WTC11 (cell line): ENCODE measurements around the gene POC1A. TPM values are rescaled to one million over a fixed set of nuclear protein-coding genes. Genes with fewer than 3 reads are reported as not detected.

Source experiments
- ATAC-seq: fragments of 200-7000 bp; cut with Tn5 transposase; 2 replicates; pipeline ENCODE4 v1.10.0; 2021; ENCODE audit warnings: mild to moderate bottlenecking, moderate library complexity
- CTCF ChIA-PET: fragments of 300-600 bp; sonication (Branson Sonifier 250); formaldehyde crosslinking; loops from one replicate; lab custom pipeline; 2021; ENCODE audit warnings: antibody characterized with exemption; lab: Charles Lee
- POLR2A ChIA-PET: fragments of 350-600 bp; sonication (Branson Sonifier 250); formaldehyde crosslinking; loops from one replicate; lab custom pipeline; 2021; ENCODE audit warnings: antibody characterized with exemption; lab: Charles Lee
- DNase-seq: peaks from one replicate; pipeline ENCODE4 v3.0.0; 2021; ENCODE audit warnings: low spot score
- H3K27ac Mint-ChIP-seq: 2 replicates; pipeline ENCODE4 v1.8.0; 2021; ENCODE audit warnings: mixed read lengths
- H3K27me3 Mint-ChIP-seq: 2 replicates; pipeline ENCODE4 v1.8.0; 2021; ENCODE audit warnings: low read depth, mild to moderate bottlenecking, moderate library complexity, mixed read lengths
- H3K36me3 Mint-ChIP-seq: 2 replicates; pipeline ENCODE4 v1.8.0; 2021; ENCODE audit warnings: mixed read lengths
- H3K4me1 Mint-ChIP-seq: 2 replicates; pipeline ENCODE4 v1.8.0; 2022; ENCODE audit warnings: mixed read lengths
- H3K4me3 Mint-ChIP-seq: 2 replicates; pipeline ENCODE4 v1.8.0; 2021; ENCODE audit warnings: mild to moderate bottlenecking, moderate library complexity, mixed read lengths
- H3K9me3 Mint-ChIP-seq: 2 replicates; pipeline ENCODE4 v1.8.0; 2021; ENCODE audit warnings: mixed read lengths
- ATF2 ChIP-seq: sonication (generic); formaldehyde crosslinking; IDR thresholded peaks from 2 replicates; pipeline ENCODE4 v1.8.1; 2022; ENCODE audit warnings: low read depth, missing genetic modification reagents, borderline replicate concordance
- ATF3 ChIP-seq: sonication (generic); formaldehyde crosslinking; conservative IDR thresholded peaks from 2 replicates; pipeline ENCODE4 v1.8.1; 2022; ENCODE audit warnings: mild to moderate bottlenecking, missing genetic modification reagents
- ATF6 ChIP-seq: sonication (generic); formaldehyde crosslinking; IDR thresholded peaks from 2 replicates; pipeline ENCODE4 v1.8.1; 2023; ENCODE audit warnings: mild to moderate bottlenecking, missing genetic modification reagents
- CREM ChIP-seq: sonication (generic); formaldehyde crosslinking; IDR thresholded peaks from 2 replicates; pipeline ENCODE4 v1.8.1; 2022; ENCODE audit warnings: mild to moderate bottlenecking, missing genetic modification reagents, moderate library complexity
- E2F1 ChIP-seq: sonication (generic); formaldehyde crosslinking; IDR thresholded peaks from 2 replicates; pipeline ENCODE4 v1.8.0; 2022; ENCODE audit warnings: mild to moderate bottlenecking, missing genetic modification reagents
- ESRRA ChIP-seq: sonication (generic); formaldehyde crosslinking; IDR thresholded peaks from 2 replicates; pipeline ENCODE4 v1.8.1; 2022; ENCODE audit warnings: mild to moderate bottlenecking, missing genetic modification reagents, borderline replicate concordance
- FOXK1 ChIP-seq: sonication (generic); formaldehyde crosslinking; IDR thresholded peaks from 2 replicates; pipeline ENCODE4 v1.8.0; 2022; ENCODE audit warnings: mild to moderate bottlenecking, moderate library complexity, missing genetic modification reagents
- FOXP1 ChIP-seq: sonication (generic); formaldehyde crosslinking; IDR thresholded peaks from 2 replicates; pipeline ENCODE4 v1.8.0; 2022; ENCODE audit warnings: missing genetic modification reagents, mild to moderate bottlenecking, moderate library complexity, borderline replicate concordance
- MXD4 ChIP-seq: fragments of 250-450 bp; sonication (Bioruptor Pico); IDR thresholded peaks from 2 replicates; pipeline ENCODE4 v1.8.0; 2021; ENCODE audit warnings: mild to moderate bottlenecking, moderate library complexity, borderline replicate concordance
- MYBL2 ChIP-seq: sonication (generic); formaldehyde crosslinking; IDR thresholded peaks from 2 replicates; pipeline ENCODE4 v1.8.1; 2023; ENCODE audit warnings: mild to moderate bottlenecking, moderate library complexity, missing genetic modification reagents
- NFATC4 ChIP-seq: fragments of 250-450 bp; sonication (Bioruptor Pico); IDR thresholded peaks from 2 replicates; pipeline ENCODE4 v1.9.0; 2021; ENCODE audit warnings: mild to moderate bottlenecking
- RORB ChIP-seq: fragments of 250-450 bp; sonication (Bioruptor Pico); IDR thresholded peaks from 2 replicates; pipeline ENCODE4 v1.9.0; 2021; ENCODE audit warnings: mild to moderate bottlenecking
- SMAD4 ChIP-seq: sonication (generic); formaldehyde crosslinking; IDR thresholded peaks from 2 replicates; pipeline ENCODE4 v1.8.0; 2022; ENCODE audit warnings: mild to moderate bottlenecking, missing genetic modification reagents
- STAT6 ChIP-seq: sonication (generic); formaldehyde crosslinking; conservative IDR thresholded peaks from 2 replicates; pipeline ENCODE4 v1.8.1; 2023; ENCODE audit warnings: mild to moderate bottlenecking, low read depth, missing genetic modification reagents, moderate library complexity
- TEAD4 ChIP-seq: sonication (generic); formaldehyde crosslinking; IDR thresholded peaks from 2 replicates; pipeline ENCODE4 v1.8.0; 2022; ENCODE audit warnings: mild to moderate bottlenecking, missing genetic modification reagents
- USF1 ChIP-seq: sonication (generic); formaldehyde crosslinking; IDR thresholded peaks from 2 replicates; pipeline ENCODE4 v1.8.0; 2022; ENCODE audit warnings: mild to moderate bottlenecking, missing genetic modification reagents
- ZNF219 ChIP-seq: sonication (generic); formaldehyde crosslinking; IDR thresholded peaks from 2 replicates; pipeline ENCODE4 v1.8.0; 2023; ENCODE audit warnings: missing genetic modification reagents, mild to moderate bottlenecking, borderline replicate concordance
- total RNA-seq: library from RNA; stranded (reverse); gene quantifications from 3 replicates; pipeline ENCODE4 v1.2.3, GENCODE V29; 2021
- TF ChIP-seq, protein P1 (sequence below): fragments of 250-450 bp; sonication (Bioruptor Pico); IDR thresholded peaks from 2 replicates; pipeline ENCODE4 v2.1.2; 2022; ENCODE audit warnings: mild to moderate bottlenecking, moderate library complexity
- TF ChIP-seq, protein P2 (sequence below): sonication (generic); formaldehyde crosslinking; IDR thresholded peaks from 2 replicates; pipeline ENCODE4 v1.8.1; 2022; ENCODE audit warnings: mild to moderate bottlenecking, missing genetic modification reagents, moderate library complexity, borderline replicate concordance

POC1A gene
- total RNA-seq, 1 experiment from 2014 or later: 31.3 TPM

DNA sequence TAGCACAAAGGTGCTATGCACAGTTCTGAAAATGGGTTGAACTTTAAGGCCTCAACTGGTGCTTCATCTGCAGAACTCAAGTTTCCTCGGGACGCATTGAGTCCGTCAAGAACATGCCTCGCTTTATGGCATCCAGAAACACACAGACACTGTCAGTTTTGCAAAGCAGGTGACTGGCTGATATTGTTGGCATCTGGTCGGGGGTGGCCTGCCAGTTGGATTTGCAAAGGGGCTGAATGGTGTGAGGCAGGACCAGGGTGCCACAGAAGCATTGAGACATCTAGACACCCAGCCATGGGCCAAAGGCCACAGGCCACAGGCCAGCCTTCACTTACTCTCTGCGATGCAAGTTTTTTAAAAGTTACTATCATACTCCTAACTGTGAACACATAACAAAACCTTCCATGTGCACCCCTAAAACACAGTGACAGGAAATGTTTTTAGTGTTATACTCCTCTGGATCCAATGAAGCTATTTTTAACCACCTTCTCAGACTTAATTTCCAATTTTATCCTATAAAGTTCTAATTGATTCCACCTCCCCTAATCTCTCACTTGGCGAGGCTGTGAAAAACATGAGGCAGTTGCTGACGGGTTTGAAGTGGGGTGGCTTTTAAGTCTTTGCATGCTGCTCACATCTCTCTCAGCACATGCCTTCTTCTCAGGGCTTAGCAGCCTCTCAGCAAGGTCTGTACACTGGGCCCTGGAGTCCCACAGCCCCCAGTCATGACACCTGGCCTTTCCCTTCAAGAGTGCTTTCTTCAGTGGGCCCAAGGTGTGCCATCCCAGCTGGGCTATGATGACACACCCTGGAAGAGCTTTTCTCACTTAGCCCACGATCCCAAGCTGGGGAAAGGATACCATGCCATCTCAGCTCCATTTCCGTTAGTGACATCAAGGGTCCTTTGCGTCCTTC is 59.4 kb downstream of the POC1A start:
- ChIA-PET CTCF (interaction anchor here (0.6 to 2.1 kb wide), 3 partner anchors 16 to 91 kb away, joined by 3 to 4 read pairs (median 4); no protein-coding TSS in a partner anchor), POLR2A (no interaction called here)
- TF ChIP-seq ESRRA (CRISPR knock-in tag): no peak
- TF ChIP-seq MXD4: no peak
- TF ChIP-seq RORB: no peak
- TF ChIP-seq ATF2 (CRISPR knock-in tag): no peak
- TF ChIP-seq E2F1 (CRISPR knock-in tag): no peak
- TF ChIP-seq MYBL2: no peak
- TF ChIP-seq SMAD4: no peak
- no peak for TF ChIP-seq NFATC4 (CRISPR knock-in tag)
- TF ChIP-seq, protein P1, sequence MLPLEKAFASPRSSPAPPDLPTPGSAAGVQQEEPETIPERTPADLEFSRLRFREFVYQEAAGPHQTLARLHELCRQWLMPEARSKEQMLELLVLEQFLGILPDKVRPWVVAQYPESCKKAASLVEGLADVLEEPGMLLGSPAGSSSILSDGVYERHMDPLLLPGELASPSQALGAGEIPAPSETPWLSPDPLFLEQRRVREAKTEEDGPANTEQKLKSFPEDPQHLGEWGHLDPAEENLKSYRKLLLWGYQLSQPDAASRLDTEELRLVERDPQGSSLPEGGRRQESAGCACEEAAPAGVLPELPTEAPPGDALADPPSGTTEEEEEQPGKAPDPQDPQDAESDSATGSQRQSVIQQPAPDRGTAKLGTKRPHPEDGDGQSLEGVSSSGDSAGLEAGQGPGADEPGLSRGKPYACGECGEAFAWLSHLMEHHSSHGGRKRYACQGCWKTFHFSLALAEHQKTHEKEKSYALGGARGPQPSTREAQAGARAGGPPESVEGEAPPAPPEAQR (CRISPR knock-in tag): no peak
- TF ChIP-seq ATF6: no peak
- Mint-ChIP-seq H3K27ac (no peak overlapping the region; the same call in 1 of the 2 replicates), H3K9me3 (no peaks in the 10 kb centered on the region), H3K4me1 (no peaks in the 10 kb centered on the region), H3K36me3 (peaks cover 14% of the 10 kb centered on the region; the same call in 1 of the 2 replicates), H3K4me3 (no peak overlapping the region), H3K27me3 (no peaks in the 10 kb centered on the region)
- no peak for ATAC-seq
- no peak for DNase-seq

DNA sequence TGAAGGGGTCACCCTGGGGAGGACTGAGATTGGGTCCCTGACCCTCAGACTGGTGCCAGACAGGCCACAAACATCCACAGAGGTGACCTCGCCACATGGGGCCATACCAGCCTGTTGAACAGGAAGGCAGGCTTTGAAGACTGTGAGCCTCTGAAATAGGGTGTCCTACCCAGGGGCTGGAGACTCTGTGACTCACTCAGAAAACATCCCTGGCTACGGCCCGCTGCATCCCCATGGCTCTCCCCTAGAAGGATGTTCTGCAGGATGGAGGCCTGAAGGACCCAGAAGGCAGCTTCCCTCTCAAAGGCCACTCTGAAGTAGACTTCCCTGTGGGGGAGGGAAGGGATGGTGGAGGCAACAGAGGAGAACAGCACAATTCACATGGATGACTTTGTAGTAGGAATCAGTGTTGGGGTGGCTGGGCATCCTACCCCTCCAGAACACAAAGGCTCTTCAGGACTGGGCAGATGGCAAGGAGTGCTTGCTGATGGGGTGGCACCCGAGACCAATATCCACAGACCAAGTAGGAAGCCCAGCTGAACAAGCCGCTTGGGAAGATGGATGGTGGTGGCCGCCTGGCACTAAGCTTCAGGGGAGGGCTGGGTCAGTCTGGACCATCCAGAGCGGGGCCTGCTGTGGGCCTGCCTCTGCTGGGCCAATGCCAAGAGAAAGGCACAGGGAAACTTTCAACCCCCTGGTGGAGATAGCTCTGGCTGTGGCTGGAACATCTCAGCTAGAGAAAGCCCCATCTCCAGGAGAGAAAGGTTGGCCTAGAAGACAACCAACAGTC is 60.3 kb downstream of the POC1A start:
- Mint-ChIP-seq H3K27ac (no peak overlapping the region), H3K9me3 (no peaks in the 10 kb centered on the region), H3K4me3 (no peak overlapping the region), H3K4me1 (no peaks in the 10 kb centered on the region), H3K27me3 (no peaks in the 10 kb centered on the region), H3K36me3 (peaks cover 14% of the 10 kb centered on the region; the same call in 1 of the 2 replicates)
- POLR2A ChIA-PET: no interaction called here
- TF ChIP-seq, protein P1 (CRISPR knock-in tag): no peak
- no peak for TF ChIP-seq CREM
- TF ChIP-seq, protein P2, sequence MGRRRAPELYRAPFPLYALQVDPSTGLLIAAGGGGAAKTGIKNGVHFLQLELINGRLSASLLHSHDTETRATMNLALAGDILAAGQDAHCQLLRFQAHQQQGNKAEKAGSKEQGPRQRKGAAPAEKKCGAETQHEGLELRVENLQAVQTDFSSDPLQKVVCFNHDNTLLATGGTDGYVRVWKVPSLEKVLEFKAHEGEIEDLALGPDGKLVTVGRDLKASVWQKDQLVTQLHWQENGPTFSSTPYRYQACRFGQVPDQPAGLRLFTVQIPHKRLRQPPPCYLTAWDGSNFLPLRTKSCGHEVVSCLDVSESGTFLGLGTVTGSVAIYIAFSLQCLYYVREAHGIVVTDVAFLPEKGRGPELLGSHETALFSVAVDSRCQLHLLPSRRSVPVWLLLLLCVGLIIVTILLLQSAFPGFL (CRISPR knock-in tag): no peak
- no peak for TF ChIP-seq FOXP1 (CRISPR knock-in tag)
- TF ChIP-seq ATF3 (CRISPR knock-in tag): no peak
- no peak for TF ChIP-seq FOXK1 (CRISPR knock-in tag)
- no peak for TF ChIP-seq STAT6 (CRISPR knock-in tag)
- no peak for TF ChIP-seq ESRRA (CRISPR knock-in tag)
- TF ChIP-seq USF1: no peak
- TF ChIP-seq TEAD4 (CRISPR knock-in tag): no peak
- TF ChIP-seq ZNF219 (CRISPR knock-in tag): no peak
- DNase-seq (no peak), ATAC-seq (no peak)
- CTCF ChIA-PET: interaction anchor here (0.6 to 2.1 kb wide), 4 partner anchors 15 to 90 kb away, joined by 3 to 4 read pairs (median 4); no protein-coding TSS in a partner anchor
